ENCODE measurements around the gene HOATZ. TPM values are rescaled to one million over a fixed set of nuclear protein-coding genes. Genes with fewer than 3 reads are reported as not detected.

Gene HOATZ
- total RNA-seq, 5 donors from 2014 or later (not counting 1 experiment from before 2014, with no cell fraction given) = not detected

DNA sequence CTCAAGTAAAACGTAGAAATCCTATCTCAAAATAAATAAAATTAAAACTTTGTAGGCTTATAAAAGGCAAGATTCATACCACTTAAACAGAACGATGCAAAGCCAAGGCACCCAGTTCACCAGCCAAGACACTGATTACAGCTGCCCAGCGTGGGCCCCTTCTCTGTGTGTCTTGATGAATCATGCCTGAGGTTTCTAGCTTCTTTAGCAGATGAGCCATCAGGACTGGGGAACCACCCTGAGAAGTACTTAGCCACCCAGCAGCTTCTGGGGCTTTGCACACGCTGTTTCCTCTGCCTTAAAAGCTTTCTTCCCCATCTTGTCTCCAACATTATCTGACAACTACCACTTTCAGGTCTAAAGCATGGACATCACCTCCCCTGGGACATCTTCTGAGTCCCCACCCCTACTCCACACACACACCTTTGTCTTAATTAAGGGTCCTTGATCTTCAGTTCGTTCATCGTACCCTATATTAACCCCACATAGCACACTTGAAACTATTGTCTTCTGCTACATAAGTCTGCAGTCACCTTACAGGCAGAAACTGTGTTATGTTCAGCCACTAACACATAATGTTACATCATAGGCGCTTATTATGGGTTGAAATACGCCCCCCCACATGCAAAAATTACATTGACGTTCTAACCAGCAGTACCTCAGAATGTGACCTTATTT lies 17.2 kb downstream of the HOATZ start:
- Mint-ChIP-seq H3K36me3 (no peaks in the 10 kb centered on the region), H3K4me3 (no peak overlapping the region), H3K9me3 (no peaks in the 10 kb centered on the region), H3K27me3 (peaks cover 11 to 21% of the 10 kb centered on the region in 2 donors), H3K4me1 (peaks cover 11 to 13% (median 11%) of the 10 kb centered on the region in 3 donors), H3K27ac (peak overlapping the region in 1 of 2 donors; percentile 36)
- Histone ChIP-seq H3K36me3 (ENCODE audit: control insufficient read depth in 2 of 2, extremely low read depth in 1 of 2, insufficient read depth in 1 of 2, low read length in 1 of 2) (no peaks in the 10 kb centered on the region), H3K27me3 (replicated peaks in 1 of 2; ENCODE audit: control insufficient read depth in 2 of 2, extremely low read depth in 1 of 2, insufficient read depth in 2 of 2, low read length in 1 of 2) (no peaks in the 10 kb centered on the region), H3K4me3 (ENCODE audit: control insufficient read depth in 1 of 2, extremely low read depth in 1 of 2, low read length in 1 of 2) (no peak overlapping the region), H3K9me3 (no peaks in the 10 kb centered on the region), H3K4me1 (ENCODE audit: control insufficient read depth in 1 of 2, extremely low read depth in 1 of 2, insufficient read depth in 2 of 2, low read length in 2 of 2) (peaks cover 0 to 7% of the 10 kb centered on the region in 2 experiments), H3K27ac (ENCODE audit: low read length) (no peak overlapping the region)
- peak; percentile 82 to 99 (median 91) for ATAC-seq (replicated peaks in 1 of 4)
- ChIA-PET CTCF (no interaction called here), POLR2A (no interaction called here)
- WGBS (ENCODE audit: insufficient coverage) = 48% methylated on average over 4 of the region's 9 CpGs
- DNase-seq = peak in 10 of 35 experiments; percentile 8 to 50 (median 34)

DNA sequence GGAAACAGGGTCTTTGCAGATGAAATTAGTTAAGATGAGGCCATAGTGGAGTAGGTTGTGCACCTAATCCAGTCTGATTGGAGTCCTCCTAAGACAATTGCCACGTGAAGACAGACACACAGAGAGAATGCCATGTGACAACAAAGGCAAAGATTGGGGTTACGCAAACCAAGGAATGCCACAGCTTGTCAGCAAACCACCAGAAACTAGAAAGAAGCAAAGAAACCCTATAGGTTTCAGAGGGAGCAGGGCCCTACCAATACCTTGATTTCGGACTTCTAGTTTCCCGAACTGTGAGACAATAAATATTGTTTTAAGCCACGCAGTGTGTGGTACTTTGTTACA lies 17.8 kb downstream of the HOATZ start:
- no peak overlapping the region for H3K27ac Mint-ChIP-seq
- Histone ChIP-seq H3K4me1 (ENCODE audit: control insufficient read depth in 1 of 2, extremely low read depth in 1 of 2, insufficient read depth in 2 of 2, low read length in 2 of 2) (peaks cover 0 to 7% of the 10 kb centered on the region in 2 experiments), H3K9me3 (no peaks in the 10 kb centered on the region), H3K36me3 (ENCODE audit: control insufficient read depth in 2 of 2, extremely low read depth in 1 of 2, insufficient read depth in 1 of 2, low read length in 1 of 2) (no peaks in the 10 kb centered on the region), H3K27ac (ENCODE audit: low read length) (no peak overlapping the region), H3K27me3 (replicated peaks in 1 of 2; ENCODE audit: control insufficient read depth in 2 of 2, extremely low read depth in 1 of 2, insufficient read depth in 2 of 2, low read length in 1 of 2) (no peaks in the 10 kb centered on the region), H3K4me3 (ENCODE audit: control insufficient read depth in 1 of 2, extremely low read depth in 1 of 2, low read length in 1 of 2) (no peak overlapping the region)
- CTCF ChIA-PET = no interaction called here
- H3K9me3 Mint-ChIP-seq = no peaks in the 10 kb centered on the region
- no peak overlapping the region for H3K4me3 Mint-ChIP-seq
- ATAC-seq (replicated peaks in 1 of 4) = no peak
- no peak for DNase-seq
- no peaks in the 10 kb centered on the region for H3K36me3 Mint-ChIP-seq
- H3K4me1 Mint-ChIP-seq = peaks cover 11 to 13% (median 11%) of the 10 kb centered on the region in 3 donors
- peaks cover 12 to 25% of the 10 kb centered on the region in 2 donors for H3K27me3 Mint-ChIP-seq
- POLR2A ChIA-PET = no interaction called here
- WGBS (ENCODE audit: insufficient coverage) = 78% methylated on average over 5 of the region's 5 CpGs

DNA sequence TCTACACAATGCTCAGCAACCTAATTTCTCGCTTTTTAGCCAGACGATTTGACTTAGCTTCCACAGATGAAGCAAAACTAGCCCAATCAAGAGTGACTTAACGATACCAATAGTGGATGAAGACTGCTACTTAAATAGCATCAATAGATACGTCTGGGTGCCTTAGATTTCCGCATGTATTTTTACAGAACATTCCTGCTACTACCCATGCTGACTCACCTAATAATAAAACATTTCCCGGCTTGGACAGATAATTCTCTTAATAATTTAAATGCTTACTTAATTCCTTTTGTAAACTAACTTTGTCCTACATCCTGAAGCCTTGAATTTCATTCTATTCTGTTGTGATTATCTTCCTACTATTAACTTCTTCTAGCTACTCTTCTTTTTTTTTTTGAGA lies 20.7 kb downstream of the HOATZ start:
- H3K27me3 ChIP-seq (replicated peaks in 1 of 2; ENCODE audit: control insufficient read depth in 2 of 2, extremely low read depth in 1 of 2, insufficient read depth in 2 of 2, low read length in 1 of 2) = peaks cover 0 to 10% of the 10 kb centered on the region in 2 experiments
- peaks cover 7 to 9% of the 10 kb centered on the region in 2 experiments for H3K4me1 ChIP-seq (ENCODE audit: control insufficient read depth in 1 of 2, extremely low read depth in 1 of 2, insufficient read depth in 2 of 2, low read length in 2 of 2)
- ChIA-PET POLR2A (no interaction called here), CTCF (interaction anchor here in 1 of 2 donors (1.6 kb wide), 1 partner anchor 22 kb away, joined by 4 read pairs; no protein-coding TSS in a partner anchor)
- H3K9me3 ChIP-seq = no peaks in the 10 kb centered on the region
- no peak overlapping the region for H3K4me3 ChIP-seq (ENCODE audit: control insufficient read depth in 1 of 2, extremely low read depth in 1 of 2, low read length in 1 of 2)
- Mint-ChIP-seq H3K27me3 (peaks cover 32 to 51% of the 10 kb centered on the region in 2 donors), H3K27ac (no peak overlapping the region), H3K4me3 (no peak overlapping the region), H3K36me3 (no peaks in the 10 kb centered on the region), H3K4me1 (peaks cover 3 to 24% (median 18%) of the 10 kb centered on the region in 3 donors), H3K9me3 (no peaks in the 10 kb centered on the region)
- ATAC-seq (replicated peaks in 1 of 4) (no peak), DNase-seq (no peak)
- WGBS (ENCODE audit: insufficient coverage) = 78% methylated on average over 5 of the region's 6 CpGs
- H3K27ac ChIP-seq (ENCODE audit: low read length) = no peak overlapping the region
- no peaks in the 10 kb centered on the region for H3K36me3 ChIP-seq (ENCODE audit: control insufficient read depth in 2 of 2, extremely low read depth in 1 of 2, insufficient read depth in 1 of 2, low read length in 1 of 2)

DNA sequence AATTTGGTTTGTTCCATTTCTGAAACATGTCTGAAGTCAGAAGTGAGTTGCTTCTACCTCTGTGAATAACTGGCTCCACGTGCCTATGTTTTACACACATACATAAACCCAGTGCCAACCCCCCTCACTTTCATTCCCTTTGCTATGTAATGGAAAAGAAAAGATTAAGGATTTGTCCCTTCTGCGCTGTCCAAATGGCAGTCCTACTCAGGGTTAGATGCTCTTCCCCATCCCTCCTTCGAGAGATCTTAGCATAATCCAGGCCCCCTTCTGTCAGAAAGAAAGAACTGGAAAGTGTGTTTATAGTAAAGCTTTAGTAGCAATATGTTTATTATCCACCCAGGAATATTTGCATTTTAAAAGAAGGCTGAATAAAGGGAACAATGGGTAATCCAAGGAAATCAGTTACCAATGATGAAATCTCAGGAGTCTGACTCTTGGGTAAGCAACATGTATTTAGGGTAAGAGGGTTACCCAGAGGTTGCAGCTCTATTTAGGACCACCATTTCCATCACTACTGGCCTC lies 22.8 kb downstream of the HOATZ start:
- Histone ChIP-seq H3K36me3 (ENCODE audit: control insufficient read depth in 2 of 2, extremely low read depth in 1 of 2, insufficient read depth in 1 of 2, low read length in 1 of 2) (no peaks in the 10 kb centered on the region), H3K27ac (ENCODE audit: low read length) (no peak overlapping the region), H3K27me3 (replicated peaks in 1 of 2; ENCODE audit: control insufficient read depth in 2 of 2, extremely low read depth in 1 of 2, insufficient read depth in 2 of 2, low read length in 1 of 2) (peaks cover 0 to 28% of the 10 kb centered on the region in 2 experiments), H3K4me3 (ENCODE audit: control insufficient read depth in 1 of 2, extremely low read depth in 1 of 2, low read length in 1 of 2) (no peak overlapping the region), H3K4me1 (ENCODE audit: control insufficient read depth in 1 of 2, extremely low read depth in 1 of 2, insufficient read depth in 2 of 2, low read length in 2 of 2) (peaks cover 12 to 26% of the 10 kb centered on the region in 2 experiments), H3K9me3 (no peaks in the 10 kb centered on the region)
- Mint-ChIP-seq H3K27me3 (peaks cover 36 to 64% of the 10 kb centered on the region in 2 donors), H3K9me3 (no peaks in the 10 kb centered on the region), H3K4me3 (no peak overlapping the region), H3K4me1 (peaks cover 17 to 30% (median 26%) of the 10 kb centered on the region in 3 donors), H3K27ac (no peak overlapping the region), H3K36me3 (no peaks in the 10 kb centered on the region)
- ChIA-PET CTCF (no interaction called here), POLR2A (no interaction called here)
- ATAC-seq (replicated peaks in 1 of 4) = no peak
- WGBS (ENCODE audit: insufficient coverage) = no CpG with 5 or more reads among the region's 3 CpGs
- DNase-seq = no peak

DNA sequence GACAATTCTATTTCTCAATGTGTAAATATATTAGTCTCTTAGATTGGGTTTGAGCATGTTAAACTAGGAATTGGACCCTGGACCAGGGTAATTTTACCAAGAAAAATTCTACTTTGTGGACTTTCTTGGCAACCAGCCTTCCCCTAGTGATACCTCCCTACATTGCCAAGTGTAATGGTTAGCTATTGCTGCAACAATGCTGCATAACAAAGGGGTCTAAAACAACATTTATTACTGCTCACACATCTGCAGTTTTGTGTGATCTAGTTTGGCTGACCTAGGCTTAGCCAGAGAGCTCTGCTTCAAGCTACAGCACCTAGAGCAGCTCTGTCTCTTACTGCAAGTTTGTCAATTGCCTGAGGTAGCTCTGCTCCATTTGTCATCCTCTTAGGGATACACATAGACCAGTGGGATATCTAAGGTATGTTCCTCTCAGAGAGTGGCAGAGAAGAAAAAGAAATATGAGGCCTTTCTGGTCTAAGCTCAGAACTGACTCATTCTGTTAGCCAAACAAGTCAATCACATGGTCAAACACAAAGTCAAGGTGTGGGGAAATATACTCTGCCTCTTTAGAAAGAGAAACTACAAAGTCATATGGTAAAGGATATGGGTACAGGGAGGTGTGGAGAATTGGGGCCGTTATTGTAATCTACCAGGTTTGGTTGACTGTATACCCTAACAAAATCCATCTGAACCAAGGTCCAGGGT lies 24.0 kb downstream of the HOATZ start:
- H3K4me3 Mint-ChIP-seq = peak overlapping the region in 1 of 3 donors; percentile 86
- H3K4me3 ChIP-seq (ENCODE audit: control insufficient read depth in 1 of 2, extremely low read depth in 1 of 2, low read length in 1 of 2) = no peak overlapping the region
- H3K9me3 ChIP-seq = no peaks in the 10 kb centered on the region
- no peak overlapping the region for H3K27ac ChIP-seq (ENCODE audit: low read length)
- CTCF ChIA-PET = no interaction called here
- peaks cover 36 to 73% of the 10 kb centered on the region in 2 donors for H3K27me3 Mint-ChIP-seq
- peaks cover 12 to 26% of the 10 kb centered on the region in 2 experiments for H3K4me1 ChIP-seq (ENCODE audit: control insufficient read depth in 1 of 2, extremely low read depth in 1 of 2, insufficient read depth in 2 of 2, low read length in 2 of 2)
- no CpG with 5 or more reads among the region's 1 CpG for WGBS (ENCODE audit: insufficient coverage)
- ATAC-seq (replicated peaks in 1 of 4) = peak in 2 of 4 experiments; percentile 14 to 35
- no peaks in the 10 kb centered on the region for H3K9me3 Mint-ChIP-seq
- no peak for DNase-seq
- H3K27me3 ChIP-seq (replicated peaks in 1 of 2; ENCODE audit: control insufficient read depth in 2 of 2, extremely low read depth in 1 of 2, insufficient read depth in 2 of 2, low read length in 1 of 2) = peaks cover 0 to 28% of the 10 kb centered on the region in 2 experiments
- peak overlapping the region; percentile 11 to 33 for H3K27ac Mint-ChIP-seq
- H3K4me1 Mint-ChIP-seq = peaks cover 22 to 38% (median 29%) of the 10 kb centered on the region in 3 donors
- POLR2A ChIA-PET = no interaction called here
- H3K36me3 Mint-ChIP-seq = no peaks in the 10 kb centered on the region
- H3K36me3 ChIP-seq (ENCODE audit: control insufficient read depth in 2 of 2, extremely low read depth in 1 of 2, insufficient read depth in 1 of 2, low read length in 1 of 2) = no peaks in the 10 kb centered on the region

DNA sequence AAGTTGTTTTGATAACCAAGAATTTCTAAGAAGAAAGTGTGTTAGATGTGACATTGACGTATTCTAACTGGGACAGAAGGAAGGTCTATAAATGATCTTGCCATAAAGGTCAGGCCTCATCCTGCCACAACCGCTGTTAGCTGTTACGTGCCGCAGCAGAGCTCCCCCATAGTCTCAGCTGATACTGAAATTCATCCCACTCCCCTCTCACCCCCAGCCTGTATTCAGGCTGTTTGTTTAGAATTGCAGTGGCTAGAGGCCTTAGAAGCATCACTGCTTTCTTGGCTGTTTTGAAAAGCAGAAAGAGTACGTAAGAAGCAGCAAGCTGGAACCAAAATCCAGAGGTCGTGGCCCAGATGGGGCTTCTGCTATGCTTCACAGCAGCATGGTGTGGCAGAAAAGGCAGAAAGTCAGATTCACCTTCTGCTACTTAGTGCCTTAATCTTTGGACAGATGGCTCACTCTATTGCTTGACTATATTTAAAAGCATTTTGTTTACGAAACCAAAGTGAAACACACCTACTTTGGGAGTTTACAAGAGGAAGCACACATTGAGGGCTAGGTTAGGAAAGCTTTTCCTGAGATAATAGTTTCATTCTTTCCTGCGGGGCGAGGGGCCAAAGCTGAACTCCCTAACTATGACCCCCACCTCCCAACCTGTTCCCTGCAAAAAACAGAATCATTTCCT lies 25.0 kb downstream of the HOATZ start:
- ATAC-seq (replicated peaks in 1 of 4) (peak; percentile 39 to 83 (median 56)), DNase-seq (peak in 27 of 35 experiments; percentile 8 to 72 (median 29))
- no peaks in the 10 kb centered on the region for H3K36me3 Mint-ChIP-seq
- Histone ChIP-seq H3K27me3 (replicated peaks in 1 of 2; ENCODE audit: control insufficient read depth in 2 of 2, extremely low read depth in 1 of 2, insufficient read depth in 2 of 2, low read length in 1 of 2) (peaks cover 0 to 32% of the 10 kb centered on the region in 2 experiments), H3K36me3 (ENCODE audit: control insufficient read depth in 2 of 2, extremely low read depth in 1 of 2, insufficient read depth in 1 of 2, low read length in 1 of 2) (no peaks in the 10 kb centered on the region), H3K4me3 (ENCODE audit: control insufficient read depth in 1 of 2, extremely low read depth in 1 of 2, low read length in 1 of 2) (peak overlapping the region in 1 of 2 donors; percentile 73), H3K9me3 (no peaks in the 10 kb centered on the region), H3K4me1 (ENCODE audit: control insufficient read depth in 1 of 2, extremely low read depth in 1 of 2, insufficient read depth in 2 of 2, low read length in 2 of 2) (peaks cover 12 to 26% of the 10 kb centered on the region in 2 experiments), H3K27ac (ENCODE audit: low read length) (no peak overlapping the region)
- peaks cover 35 to 77% of the 10 kb centered on the region in 2 donors for H3K27me3 Mint-ChIP-seq
- WGBS (ENCODE audit: insufficient coverage) = 82% methylated on average over 3 of the region's 9 CpGs
- peak overlapping the region; percentile 55 to 88 for H3K27ac Mint-ChIP-seq
- H3K4me3 Mint-ChIP-seq = peak overlapping the region; percentile 40 to 86 (median 61)
- peaks cover 22 to 38% (median 29%) of the 10 kb centered on the region in 3 donors for H3K4me1 Mint-ChIP-seq
- ChIA-PET POLR2A (no interaction called here), CTCF (no interaction called here)
- no peaks in the 10 kb centered on the region for H3K9me3 Mint-ChIP-seq

All from T-cell (primary cell).